ENCODE results near the gene MAN2B2. TPM values are rescaled to one million over a fixed set of nuclear protein-coding genes. Genes with fewer than 3 reads are reported as not detected.

Gene MAN2B2
- polyA plus RNA-seq, 1 experiment, result 22.8 TPM

- ChIA-PET CTCF (interaction anchor here (1.3 kb wide), 1 partner anchor 28 kb away, joined by 5 read pairs; no protein-coding TSS in a partner anchor), POLR2A (interaction anchor here (0.9 to 1.6 kb wide), 4 partner anchors 13 to 65 kb away, joined by 3 to 10 read pairs (median 4); partner anchors contain the start of gene MRFAP1)
- Histone ChIP-seq H3K27ac (ENCODE audit: low read depth, low read length) (no peak overlapping the region), H3K4me3 (ENCODE audit: low read depth, low read length) (peak overlapping the region; percentile 97), H3K27me3 (ENCODE audit: control insufficient read depth, insufficient read depth, low read length) (peaks cover 12% of the 10 kb centered on the region), H3K9me3 (ENCODE audit: control insufficient read depth, insufficient read depth, low read length) (peaks cover 12% of the 10 kb centered on the region)
- TF ChIP-seq, protein P1, sequence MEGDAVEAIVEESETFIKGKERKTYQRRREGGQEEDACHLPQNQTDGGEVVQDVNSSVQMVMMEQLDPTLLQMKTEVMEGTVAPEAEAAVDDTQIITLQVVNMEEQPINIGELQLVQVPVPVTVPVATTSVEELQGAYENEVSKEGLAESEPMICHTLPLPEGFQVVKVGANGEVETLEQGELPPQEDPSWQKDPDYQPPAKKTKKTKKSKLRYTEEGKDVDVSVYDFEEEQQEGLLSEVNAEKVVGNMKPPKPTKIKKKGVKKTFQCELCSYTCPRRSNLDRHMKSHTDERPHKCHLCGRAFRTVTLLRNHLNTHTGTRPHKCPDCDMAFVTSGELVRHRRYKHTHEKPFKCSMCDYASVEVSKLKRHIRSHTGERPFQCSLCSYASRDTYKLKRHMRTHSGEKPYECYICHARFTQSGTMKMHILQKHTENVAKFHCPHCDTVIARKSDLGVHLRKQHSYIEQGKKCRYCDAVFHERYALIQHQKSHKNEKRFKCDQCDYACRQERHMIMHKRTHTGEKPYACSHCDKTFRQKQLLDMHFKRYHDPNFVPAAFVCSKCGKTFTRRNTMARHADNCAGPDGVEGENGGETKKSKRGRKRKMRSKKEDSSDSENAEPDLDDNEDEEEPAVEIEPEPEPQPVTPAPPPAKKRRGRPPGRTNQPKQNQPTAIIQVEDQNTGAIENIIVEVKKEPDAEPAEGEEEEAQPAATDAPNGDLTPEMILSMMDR (IDR thresholded peaks at IDR 0.05; ENCODE audit: low read depth, low read length), result no peak
- DNase-seq (ENCODE audit: low read depth, low spot score), result no peak
Observed at GRCh38 chr4:6575503-6576240, 683 bp downstream of the MAN2B2 start.

DNA sequence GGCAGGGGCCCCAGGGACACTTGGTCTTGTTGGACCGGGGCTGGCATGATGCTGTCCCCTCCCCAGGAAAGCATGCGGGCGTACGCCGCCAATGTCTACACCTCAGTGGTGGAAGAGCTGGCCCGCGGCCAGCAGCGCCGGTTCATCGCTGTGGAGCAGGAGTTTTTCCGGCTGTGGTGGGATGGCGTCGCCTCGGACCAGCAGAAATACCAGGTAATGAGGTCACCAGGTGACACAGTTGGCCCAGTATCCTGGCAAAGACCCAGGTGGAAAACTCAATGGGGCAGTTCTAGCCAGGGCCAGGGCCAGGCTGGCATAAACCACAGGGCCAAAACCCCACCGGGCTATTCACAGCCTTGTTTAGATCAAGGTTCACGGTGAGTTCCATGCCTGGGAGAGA lies 1.5 kb downstream of the MAN2B2 start:
- Histone ChIP-seq H3K27ac (ENCODE audit: low read depth, low read length) (no peak overlapping the region), H3K4me3 (ENCODE audit: low read depth, low read length) (no peak overlapping the region), H3K27me3 (ENCODE audit: control insufficient read depth, insufficient read depth, low read length) (peaks cover 7% of the 10 kb centered on the region), H3K9me3 (ENCODE audit: control insufficient read depth, insufficient read depth, low read length) (peaks cover 6% of the 10 kb centered on the region; the same call in 1 of the 2 replicates)
- TF ChIP-seq, protein P1 (IDR thresholded peaks at IDR 0.05; ENCODE audit: low read depth, low read length), result no peak
- CTCF ChIA-PET, result no interaction called here
- DNase-seq (ENCODE audit: low read depth, low spot score), result no peak
- POLR2A ChIA-PET, result no interaction called here

DNA sequence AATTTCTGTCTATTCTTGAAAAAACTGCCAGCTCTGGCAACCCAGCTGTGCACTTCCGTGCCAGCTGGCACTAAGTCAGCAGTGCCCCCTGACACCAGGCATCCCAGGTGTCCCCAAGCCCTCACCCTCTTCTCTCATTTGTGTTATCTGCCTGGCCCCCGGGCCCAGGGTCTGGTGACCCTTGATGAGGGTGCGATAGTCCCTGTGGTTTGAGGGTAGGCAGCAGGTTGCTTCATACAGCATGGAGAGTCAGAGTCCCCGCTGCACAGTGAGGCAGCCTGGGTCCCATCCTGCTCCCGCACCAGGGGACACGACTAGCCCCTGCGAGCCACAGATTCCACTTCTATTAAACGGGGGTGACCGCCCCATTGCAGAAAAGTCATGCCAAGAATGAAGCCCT lies 1.9 kb downstream of the MAN2B2 start:
- Histone ChIP-seq H3K27ac (ENCODE audit: low read depth, low read length) (no peak overlapping the region), H3K27me3 (ENCODE audit: control insufficient read depth, insufficient read depth, low read length) (peaks cover 3% of the 10 kb centered on the region), H3K4me3 (ENCODE audit: low read depth, low read length) (no peak overlapping the region), H3K9me3 (ENCODE audit: control insufficient read depth, insufficient read depth, low read length) (peaks cover 3% of the 10 kb centered on the region; the same call in 1 of the 2 replicates)
- DNase-seq (ENCODE audit: low read depth, low spot score), result no peak
- ChIA-PET CTCF (no interaction called here), POLR2A (no interaction called here)
- TF ChIP-seq, protein P1 (IDR thresholded peaks at IDR 0.05; ENCODE audit: low read depth, low read length), result no peak

- ChIA-PET POLR2A (no interaction called here), CTCF (no interaction called here)
- peaks cover 1% of the 10 kb centered on the region for H3K27me3 ChIP-seq (ENCODE audit: control insufficient read depth, insufficient read depth, low read length)
- TF ChIP-seq, protein P1 (IDR thresholded peaks at IDR 0.05; ENCODE audit: low read depth, low read length), result no peak
- DNase-seq (ENCODE audit: low read depth, low spot score), result no peak
- peaks cover 3% of the 10 kb centered on the region; the same call in 1 of the 2 replicates for H3K9me3 ChIP-seq (ENCODE audit: control insufficient read depth, insufficient read depth, low read length)
- no peak overlapping the region for H3K4me3 ChIP-seq (ENCODE audit: low read depth, low read length)
- H3K27ac ChIP-seq (ENCODE audit: low read depth, low read length), result no peak overlapping the region
Observed at GRCh38 chr4:6577409-6577808, 2.4 kb downstream of the MAN2B2 start.

DNA sequence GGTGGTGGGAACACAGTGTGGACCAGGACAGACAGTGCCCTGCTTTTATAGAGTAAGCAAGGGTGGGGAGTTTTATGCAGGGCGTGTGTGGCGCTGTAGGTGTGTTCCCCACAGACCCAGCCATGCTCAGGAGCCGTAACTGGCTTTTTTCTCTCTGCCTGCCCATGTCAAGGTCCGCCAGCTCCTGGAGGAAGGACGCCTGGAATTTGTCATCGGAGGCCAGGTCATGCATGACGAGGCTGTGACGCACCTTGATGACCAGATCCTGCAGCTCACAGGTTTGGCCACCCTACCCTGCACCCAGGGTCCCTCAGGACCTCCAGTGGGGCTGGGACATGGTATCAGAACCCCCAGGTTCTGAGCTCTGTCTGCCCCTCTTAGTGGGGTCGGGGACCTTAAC lies 3.2 kb downstream of the MAN2B2 start:
- Histone ChIP-seq H3K27me3 (ENCODE audit: control insufficient read depth, insufficient read depth, low read length) (no peaks in the 10 kb centered on the region), H3K9me3 (ENCODE audit: control insufficient read depth, insufficient read depth, low read length) (peaks cover 6% of the 10 kb centered on the region), H3K27ac (ENCODE audit: low read depth, low read length) (no peak overlapping the region), H3K4me3 (ENCODE audit: low read depth, low read length) (no peak overlapping the region)
- CTCF ChIA-PET, result no interaction called here
- DNase-seq (ENCODE audit: low read depth, low spot score), result no peak
- TF ChIP-seq, protein P1 (IDR thresholded peaks at IDR 0.05; ENCODE audit: low read depth, low read length), result no peak
- POLR2A ChIA-PET, result no interaction called here
